Non-pigmented ciliary epithelial cell (primary cell): ENCODE measurements around the gene MOSMO.

Experiments
- DNase-seq: peaks from one replicate; pipeline ENCODE4 v3.0.0-alpha.2; 2010; ENCODE audit warnings: low read depth

Gene MOSMO

DNA sequence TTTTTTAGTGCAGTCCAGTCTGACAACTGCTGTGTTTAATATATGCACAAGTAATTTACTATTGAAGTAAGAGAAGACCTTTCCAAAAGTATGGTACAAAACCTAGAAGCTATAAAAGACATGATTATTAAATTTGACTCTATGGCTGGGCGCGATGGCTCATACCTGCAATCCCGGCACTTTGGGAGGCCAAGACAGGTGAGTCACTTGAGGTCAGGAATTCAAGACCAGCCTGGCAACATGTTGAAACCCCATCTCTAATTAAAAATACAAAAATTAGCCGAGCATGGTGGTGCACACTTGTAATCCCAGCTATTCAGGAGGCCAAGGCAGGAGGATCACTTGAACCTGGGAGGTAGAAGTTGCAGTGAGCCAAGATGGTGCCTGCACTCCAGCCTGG, 43.1 kb downstream of the MOSMO start:
- no peak for DNase-seq

DNA sequence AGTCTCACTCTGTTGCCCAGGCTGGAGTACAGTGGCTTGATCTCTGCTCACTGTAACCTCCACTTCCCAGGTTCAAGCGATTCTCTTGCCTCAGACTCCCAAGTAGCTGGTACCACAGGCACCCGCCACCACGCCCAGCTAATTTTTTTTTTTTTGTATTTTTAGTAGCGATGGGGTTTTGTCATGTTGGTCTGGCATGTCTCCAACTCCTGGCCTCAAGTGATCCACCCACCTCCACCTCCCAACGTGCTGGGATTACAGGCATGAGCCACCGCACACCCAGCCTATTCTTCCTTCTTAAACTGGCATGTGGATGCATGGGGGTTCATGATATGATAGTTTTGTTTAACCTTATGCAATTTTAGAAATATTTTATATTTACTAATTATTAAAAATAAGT, 45.1 kb downstream of the MOSMO start:
- DNase-seq = no peak

DNA sequence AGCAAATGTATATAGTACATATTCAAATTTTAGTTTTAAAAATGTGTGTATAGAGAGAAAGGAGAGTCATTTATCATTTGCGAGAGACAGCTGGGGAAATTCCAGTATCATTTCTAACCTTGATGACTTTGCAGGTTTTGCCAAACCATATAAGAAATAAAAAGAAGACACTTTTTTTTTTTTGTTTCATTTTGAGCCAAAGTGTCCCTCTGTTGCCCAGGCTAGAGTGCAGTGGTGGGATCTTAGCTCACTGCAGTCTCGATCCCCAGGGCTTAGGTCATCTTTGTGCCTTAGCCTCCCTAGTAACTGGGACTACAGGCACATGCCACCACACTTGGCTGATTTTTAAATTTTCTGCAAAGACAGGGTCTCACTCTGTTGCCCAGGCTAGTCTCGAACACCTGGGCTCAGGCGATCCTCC, 46.0 kb downstream of the MOSMO start:
- no peak for DNase-seq

DNA sequence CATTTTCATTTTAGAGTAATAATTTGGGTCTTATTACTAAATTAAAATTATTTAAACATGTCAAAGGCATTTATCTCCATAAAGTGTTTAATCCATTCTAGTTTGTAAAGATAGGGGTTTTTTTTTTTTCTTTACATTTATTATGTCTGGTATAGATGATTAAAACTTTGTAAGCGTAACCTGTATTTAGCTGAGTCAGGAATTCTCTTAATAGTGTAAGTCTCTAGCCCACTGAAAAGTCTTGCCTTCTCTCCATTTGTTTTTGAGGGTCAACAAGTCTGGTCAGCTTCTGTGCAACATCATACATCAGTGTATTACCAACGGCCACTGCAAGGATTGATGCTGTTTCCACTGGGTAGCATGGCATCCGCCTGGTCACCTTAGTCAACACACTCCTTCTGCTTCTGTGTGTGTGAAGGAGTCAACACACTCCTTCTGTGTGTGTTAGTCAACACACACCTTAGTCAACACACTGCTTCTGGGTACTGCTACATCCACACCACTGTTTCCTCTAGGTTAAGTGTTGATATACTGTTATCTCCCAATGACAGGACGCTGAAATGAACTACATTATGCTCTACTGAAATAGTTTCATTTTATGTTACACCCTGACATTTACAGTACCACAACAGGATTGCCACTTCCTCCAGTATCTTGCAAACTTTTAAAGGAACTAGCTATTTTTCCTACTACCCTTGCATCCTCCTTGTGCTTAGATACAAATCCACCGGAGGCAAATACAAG, 47.1 kb downstream of the MOSMO start:
- no peak for DNase-seq

DNA sequence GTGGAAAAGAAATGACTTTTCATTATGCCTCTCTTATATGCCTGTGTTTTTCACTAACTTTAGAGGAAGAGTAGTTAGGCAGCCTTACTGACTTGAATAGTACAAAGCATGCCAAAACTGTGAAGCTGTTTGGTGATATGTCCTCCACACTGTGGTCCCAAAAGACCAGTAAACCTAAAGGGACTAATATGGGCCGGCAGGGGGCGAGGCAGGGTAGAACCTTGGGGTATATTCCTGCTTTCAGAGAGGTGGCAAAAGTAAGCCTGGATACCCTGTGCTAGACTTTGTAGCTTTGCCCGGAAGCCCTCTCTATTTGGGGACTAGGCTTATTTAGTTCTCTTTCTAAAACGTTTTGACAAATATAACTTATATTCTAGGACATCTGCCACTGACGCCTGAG, 48.0 kb downstream of the MOSMO start:
- no peak for DNase-seq

DNA sequence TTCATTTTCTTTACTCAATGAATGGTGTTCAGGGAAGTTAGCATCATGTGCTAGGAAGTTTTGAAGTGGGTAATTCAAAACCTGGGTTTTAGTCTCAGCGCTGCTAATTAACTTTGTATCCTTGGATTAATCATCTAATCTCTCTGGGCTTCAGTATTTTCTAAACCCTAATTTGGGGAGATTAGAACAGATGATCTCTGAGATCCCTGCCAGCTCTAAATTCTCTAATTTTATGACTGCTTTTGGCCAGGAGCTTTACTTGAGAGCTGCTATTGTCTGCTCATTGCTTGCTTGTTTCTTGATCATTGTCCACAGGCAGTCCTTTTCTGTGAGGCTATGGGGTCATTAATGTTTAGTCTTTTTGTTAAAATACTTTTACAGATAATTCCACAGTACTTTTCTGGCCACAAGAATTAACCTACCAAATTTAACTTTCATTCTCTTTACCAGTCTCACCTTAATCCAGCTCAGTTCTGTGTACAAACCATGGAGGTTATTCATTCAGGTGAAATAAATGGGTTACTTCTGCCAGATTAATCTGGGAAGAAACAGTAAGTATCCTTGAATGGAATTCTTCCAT, 56.1 kb downstream of the MOSMO start:
- no peak for DNase-seq

DNA sequence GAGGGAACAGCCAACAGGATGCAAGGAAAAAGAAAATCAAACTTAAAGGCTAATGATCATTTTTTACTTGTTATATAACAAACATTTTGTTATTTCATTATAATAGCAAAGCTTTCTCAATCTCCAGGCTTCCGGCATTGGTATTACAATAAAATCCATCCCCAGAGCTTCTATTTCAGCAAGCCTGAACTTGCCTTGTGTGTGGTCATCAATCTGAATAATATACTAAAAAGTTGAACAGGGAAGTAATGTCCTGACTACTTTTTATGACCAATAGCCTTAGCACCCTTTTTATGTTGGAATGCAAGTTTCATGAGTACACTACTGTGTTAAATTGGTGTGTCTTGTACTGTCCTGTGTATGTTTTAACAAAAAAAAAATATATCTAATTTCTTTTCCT, 57.3 kb downstream of the MOSMO start:
- no peak for DNase-seq

DNA sequence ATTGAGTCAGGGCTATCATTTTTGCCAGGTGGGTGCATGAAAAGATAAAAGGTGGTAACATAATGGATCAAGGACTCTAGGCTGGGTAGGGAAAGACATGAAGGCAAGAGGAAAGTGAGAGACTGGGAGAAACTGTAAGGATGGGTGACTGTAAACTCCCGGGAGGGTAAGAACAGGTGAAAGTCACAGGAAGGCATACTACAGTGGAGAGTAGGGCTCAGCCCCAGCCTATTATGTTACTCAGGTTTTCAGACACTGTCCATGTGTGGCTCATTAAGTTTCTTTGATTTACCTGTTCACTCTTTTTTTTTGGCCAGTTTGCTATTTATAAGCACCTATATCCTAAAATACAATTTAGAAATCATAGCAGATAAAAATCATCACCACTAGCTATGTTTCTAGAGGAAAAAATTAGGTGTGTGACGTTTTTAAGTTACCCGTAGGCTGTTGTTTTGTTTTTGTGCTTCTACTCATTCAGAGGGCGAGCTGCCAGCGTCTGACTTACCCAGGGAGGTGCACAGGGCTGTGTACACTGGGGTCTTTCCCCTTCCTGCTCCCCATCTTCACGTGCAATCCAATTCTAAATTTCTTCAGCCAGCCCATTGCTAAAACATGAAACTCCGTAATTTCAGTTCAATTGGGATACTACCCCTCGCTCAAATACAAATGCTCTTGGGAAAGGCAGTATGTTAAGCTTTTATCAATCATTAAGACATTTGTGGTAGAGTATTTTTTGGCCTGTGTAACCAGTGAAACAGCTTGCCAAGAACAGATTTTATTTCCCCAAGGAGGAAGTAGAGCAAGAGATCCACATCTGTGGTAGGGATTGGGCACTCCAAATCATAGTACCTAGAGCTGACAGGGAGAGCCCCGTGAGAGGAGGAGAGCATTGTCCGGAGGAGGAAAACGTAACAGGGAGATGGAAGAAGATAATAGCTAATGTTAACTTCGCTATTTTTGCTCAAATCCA, 62.7 kb downstream of the MOSMO start:
- no peak for DNase-seq

DNA sequence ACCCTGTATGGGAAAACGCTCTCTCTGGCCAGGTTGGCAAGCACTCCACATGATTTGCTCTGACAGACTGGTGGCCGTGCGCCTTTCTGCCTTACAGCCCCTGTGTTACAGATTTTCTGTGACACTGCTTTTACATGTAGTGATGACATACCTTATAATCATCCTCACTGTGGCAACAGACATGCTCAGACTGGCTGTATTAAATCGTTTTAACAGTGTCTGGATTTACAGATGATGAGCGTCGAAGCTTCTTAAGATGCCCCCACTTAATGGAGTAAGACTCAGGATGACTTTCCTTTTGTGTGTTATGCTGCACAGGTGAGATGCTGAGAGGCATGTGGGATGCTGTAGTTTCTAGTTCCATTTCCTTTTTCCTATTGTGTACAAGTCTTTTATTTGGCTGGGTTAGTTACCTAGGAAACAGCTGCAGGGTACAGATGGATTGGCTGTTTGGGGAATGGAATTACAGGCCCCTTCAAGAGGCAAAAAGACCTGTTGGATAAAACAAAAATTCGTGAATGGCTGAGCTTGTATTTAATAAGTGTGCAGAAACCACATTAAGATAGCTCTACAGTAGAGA, 63.5 kb downstream of the MOSMO start:
- DNase-seq = no peak

DNA sequence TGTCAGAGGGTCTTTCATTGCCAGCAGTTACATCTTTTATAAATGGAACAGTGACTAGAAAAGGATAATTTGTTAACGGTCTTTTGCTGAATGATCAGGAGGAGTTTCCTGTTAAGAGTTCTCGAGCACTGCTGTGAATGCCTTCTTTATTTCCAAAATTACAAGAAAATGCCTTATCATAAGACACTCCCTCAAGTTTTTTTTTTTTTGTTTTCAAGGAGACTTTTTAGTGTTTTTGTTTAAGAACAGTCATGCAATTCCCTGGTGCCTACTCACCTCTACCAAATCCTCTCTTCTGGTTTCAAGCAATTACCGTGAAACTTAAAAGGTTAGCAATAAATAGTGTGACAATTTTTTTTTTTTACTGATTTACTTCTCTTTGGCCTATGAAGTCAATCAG, 65.4 kb downstream of the MOSMO start:
- DNase-seq = no peak

DNA sequence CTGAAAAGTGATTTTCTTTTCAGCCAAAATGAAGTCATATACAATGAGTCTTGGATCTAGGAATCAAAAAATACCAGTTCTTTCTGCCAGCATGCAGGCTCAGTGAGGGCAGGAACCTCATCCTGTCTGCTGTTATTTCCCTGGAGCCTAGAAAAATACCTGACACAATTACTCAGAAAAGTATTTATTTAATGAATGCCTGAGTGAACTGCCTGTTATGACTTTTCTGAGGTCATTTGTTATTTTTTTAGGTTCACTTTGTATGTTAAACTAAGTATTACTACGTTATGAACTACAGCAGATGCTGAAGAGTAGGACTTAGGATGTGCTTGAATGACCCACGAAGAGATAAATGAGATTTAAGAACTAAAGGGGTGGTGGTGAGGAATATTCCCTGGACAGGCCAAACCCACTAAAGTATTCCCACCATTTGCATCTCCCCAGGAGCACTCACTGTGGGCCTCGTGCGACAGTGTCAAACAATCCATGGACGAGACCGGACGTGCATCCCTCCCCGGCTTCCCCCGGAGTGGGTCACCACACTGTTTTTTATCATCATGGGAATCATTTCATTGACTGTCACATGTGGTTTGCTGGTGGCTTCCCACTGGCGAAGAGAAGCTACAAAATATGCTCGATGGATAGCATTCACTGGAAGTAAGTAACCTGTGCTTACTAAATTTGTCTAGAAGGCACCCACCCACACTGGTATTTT, 67.3 kb downstream of the MOSMO start:
- no peak for DNase-seq

DNA sequence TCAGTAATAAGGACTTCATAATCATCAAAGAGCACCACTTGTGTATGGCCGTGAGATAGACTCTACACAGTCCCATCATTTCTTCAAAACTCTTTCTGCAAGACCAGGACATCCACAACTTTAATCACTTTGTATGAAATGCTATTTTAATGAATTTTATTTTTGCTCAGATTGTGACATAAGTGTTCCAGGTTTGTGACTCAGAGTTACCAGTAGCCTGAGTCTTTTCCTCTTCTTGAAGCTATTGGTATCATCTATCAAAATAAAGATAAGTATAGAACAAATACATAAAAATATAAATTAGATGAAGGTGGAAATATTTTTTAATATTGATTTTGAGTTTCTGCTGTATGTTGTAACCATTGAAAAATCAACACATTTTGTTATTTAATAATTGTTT, 67.9 kb downstream of the MOSMO start:
- DNase-seq = no peak

DNA sequence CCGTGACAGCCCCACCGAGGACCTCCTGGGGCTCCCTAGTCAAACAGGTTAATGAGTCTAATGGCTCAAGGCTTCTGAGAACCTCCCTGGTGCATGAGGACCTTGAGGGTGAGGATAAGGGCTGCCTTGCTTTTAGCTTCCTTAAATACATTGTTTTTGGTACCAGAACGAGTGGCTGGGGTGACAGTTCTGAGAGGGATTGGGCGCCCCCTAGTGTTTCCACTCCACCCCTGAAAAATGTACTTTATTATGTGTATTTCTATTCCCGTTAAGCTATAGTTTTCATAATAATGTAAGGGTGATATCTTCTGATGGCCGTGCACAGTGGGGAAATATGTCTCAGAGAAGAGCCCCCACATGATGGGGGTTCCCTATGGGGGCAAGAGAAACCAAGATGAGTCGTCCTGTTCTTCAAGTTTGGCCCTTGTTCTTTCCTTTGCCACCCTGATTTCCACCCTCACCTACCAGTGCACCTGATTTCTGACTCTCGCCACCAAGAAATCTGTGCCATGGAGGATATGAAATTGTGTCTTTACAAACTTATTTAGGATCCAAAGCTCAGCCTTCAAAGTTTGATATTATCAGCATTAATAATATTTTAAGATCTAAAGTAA, 69.9 kb downstream of the MOSMO start:
- DNase-seq = no peak

DNA sequence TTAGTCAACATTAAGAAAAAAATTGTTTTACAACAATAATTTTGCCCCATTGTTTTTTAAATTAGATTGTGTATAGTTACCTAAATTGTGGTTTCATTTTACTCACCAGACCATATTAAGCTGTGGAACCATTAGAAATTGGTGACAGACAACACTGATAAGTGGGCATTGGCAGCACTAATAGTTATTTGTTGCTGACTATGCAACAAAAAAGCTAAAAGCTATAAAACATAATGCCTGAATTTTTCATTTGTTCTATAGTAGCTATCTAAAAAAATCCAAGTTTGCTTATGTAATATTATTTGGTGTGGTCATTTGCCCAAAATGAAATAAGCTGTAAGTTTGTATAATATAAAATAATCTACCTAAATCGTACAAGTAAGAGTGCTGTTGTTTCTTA, 70.7 kb downstream of the MOSMO start:
- no peak for DNase-seq

DNA sequence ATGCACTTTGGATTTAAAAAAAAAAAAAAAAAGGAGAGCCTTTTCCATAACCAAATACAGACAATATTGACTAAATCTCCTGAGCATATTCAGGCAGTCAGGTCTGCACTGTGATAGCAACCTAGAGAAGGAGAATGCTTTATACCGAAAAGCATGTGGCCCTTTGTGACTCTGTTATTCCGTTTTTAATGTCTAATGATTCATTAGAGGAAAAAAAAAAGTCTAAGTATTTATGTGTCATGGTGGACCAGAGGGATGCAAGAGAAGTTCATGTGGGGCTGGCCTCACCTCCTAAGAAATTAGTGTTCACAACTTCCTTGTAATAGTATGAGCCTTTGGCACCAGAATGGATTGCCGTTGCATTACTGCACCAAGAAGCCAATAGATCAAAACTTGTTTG, 73.1 kb downstream of the MOSMO start:
- no peak for DNase-seq

DNA sequence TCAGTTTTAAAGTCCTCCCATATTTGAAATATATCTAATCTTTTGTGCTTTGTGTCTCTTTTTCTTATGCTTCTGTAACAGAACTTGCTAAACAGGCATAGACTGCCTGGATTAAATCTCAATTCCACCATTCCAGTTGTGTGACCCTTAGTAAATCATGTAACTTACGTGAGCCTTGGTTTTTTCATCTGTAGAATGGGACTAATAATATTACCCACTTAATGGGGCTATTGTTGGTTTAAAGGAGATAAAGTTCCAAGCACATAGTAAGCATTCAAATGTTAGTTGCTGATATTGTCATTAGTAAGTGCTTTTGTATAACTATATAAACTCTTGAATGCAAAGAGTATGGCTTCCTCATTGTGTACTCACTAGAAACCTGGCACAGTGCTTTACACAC, 78.5 kb downstream of the MOSMO start:
- no peak for DNase-seq

DNA sequence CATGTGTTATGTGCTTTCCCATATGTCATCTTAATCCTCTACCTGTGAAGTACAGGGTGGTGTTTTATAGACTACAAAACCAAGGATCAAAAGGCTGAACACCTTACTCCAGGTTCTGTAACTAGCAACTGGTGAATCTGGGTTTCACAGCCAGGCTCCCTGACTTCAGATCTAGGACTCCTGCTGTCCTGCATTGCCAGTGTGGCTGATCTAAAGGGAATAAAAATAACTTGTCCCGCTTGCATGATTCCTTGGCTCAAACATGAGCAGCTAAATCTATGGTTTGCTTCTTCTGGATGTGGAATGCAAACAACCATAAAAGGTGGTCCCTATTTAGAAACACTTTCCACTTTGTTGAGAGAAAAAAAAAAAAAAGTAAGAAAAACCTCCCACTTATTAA, 80.7 kb downstream of the MOSMO start:
- no peak for DNase-seq

DNA sequence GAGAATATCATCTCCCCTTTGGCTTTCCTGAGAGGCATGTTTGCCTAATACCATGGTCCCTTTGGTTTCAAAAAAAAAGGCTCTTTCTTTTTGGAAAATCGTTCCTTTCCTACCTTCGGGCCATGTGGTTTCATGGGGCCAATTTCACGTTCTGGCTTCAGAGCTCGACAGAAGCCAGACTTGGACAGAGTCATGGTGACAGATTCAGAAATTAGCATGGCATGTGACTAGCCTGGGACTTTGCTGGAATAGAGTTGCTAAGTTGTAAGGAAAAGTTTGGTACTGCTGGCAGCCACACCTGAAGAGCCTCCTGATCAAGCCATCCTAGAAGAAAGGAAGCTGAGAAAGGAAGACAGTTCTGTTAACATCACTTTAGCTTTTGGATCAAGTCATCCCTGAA, 82.0 kb downstream of the MOSMO start:
- no peak for DNase-seq

DNA sequence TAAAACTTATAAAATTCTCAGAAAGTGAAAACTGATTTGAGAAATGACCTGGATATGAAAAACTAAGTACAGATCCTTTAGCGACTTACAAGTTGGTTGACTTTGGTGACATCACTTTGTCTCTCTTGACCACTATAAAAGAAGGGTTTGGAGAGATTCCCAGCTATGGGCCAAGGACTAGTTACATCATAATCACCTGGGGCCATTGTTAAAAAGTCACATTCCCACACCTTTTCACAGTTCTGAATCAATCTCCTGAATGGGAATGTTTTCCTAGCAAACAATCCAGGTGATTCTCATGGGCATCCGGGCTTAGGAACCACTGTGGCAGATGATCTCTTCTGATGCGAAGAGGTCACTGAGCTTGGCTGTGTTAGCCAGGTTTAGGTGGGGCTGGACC, 83.8 kb downstream of the MOSMO start:
- no peak for DNase-seq

DNA sequence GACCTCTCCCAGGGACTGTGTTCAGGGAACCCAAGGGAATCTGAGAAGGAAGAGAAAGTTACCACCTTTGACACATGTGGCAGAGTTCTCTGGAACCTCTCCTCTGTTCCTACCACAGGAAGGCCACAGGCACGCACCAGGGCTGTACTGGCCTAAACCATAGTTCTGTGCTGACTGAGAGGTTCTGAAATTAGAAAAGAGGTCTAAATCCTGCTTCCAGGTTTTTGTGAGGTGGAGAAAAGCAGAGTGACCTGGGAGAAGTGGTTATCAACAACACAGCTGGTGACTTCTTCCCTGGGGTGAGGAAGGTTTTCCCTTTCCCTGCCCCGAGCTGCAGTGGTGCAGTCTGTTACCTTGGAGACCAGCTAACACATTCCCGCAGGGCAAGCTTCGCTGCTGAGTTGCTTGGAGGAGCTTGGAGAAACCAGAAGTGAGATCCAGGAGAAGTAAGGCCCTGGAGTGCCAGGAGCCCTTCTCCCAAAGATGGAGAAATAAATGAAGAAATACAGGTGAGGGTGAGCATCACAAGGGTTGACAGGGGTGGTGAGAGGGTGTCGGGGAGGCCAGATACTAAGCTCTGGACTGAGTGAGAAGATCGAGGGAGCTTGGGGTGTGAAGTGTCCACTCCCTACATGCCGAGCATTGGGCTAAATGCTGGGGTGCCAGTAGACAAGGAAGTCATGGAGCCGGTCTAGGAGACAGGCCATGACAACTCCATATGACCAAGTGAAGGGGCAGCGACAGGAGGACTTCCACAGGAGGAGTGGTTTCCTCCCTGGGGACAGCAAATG, 84.4 kb downstream of the MOSMO start, which contains the start of gene VWA3A:
VWA3A (plus strand) TSS at position 399 of the 791 bp plus-strand sequence; CDS start at position 496, 97 bp downstream.
- no peak for DNase-seq

DNA sequence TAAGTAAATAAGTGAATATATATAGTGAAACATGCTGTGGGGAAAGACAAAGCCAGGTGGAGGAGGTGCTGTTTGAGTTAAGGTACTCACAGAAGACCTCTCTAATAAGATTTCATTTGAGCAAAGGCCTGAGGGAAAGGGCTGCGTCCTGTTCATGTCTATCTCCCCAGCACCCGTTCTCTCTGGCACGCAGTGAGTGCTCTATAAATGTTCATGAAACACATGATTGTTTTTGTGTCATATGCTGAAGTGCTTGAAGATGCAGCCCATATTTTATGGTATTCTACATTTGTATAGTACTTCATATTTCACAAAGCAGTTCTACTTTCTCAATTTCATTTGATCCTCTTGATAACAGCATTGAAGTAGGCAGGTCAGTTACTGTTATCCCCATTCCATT, 85.4 kb downstream of the MOSMO start:
- DNase-seq = no peak
